HCT116 (cell line): ENCODE data around the gene APOE. TPM values are rescaled to one million over a fixed set of nuclear protein-coding genes. Genes with fewer than 3 reads are reported as not detected.

ENCODE experiments used
- ATAC-seq: fragments of 200-7000 bp; cut with Tn5 transposase; 2 replicates; pipeline ENCODE4 v1.9.1; 2020; ENCODE audit warnings: mild to moderate bottlenecking, moderate library complexity
- BruUV-seq: library from RNA; stranded (reverse); fragments of 400-500 nt; replicated peaks from 2 replicates; lab custom pipeline; 2021; lab: Mats Ljungman, UMichigan
- CTCF ChIA-PET: fragments of 300-600 bp; sonication (Branson Sonifier 250); formaldehyde crosslinking; loops from one replicate; lab custom pipeline; 2021; ENCODE audit warnings: antibody characterized with exemption; lab: Charles Lee
- POLR2A ChIA-PET: fragments of 300-600, 350-600 bp; sonication (Branson Sonifier 250); formaldehyde crosslinking; loops from one replicate; lab custom pipeline; 2021; ENCODE audit warnings: antibody characterized with exemption; lab: Charles Lee
- RAD21 ChIA-PET, 2 experiments: fragments of 300-600 bp; sonication (Branson Sonifier 250); formaldehyde crosslinking; loops; one replicate each; lab custom pipeline; 2023; ENCODE audit warnings: low total read pairs in 2 of 2; ENCODE audit not compliant: uncharacterized antibody in 2 of 2, unreplicated experiment in 2 of 2, low non-redundant PET in 1 of 2; lab: Charles Lee
- DNase-seq: peaks from one replicate; pipeline ENCODE4 v3.0.0-alpha.2; 2010; ENCODE audit warnings: low read depth, low spot score
- H2AFZ ChIP-seq: fragments of 200-600 bp; shearing (Covaris generic), sonication (generic); 2 replicates; pipeline ENCODE4 v1.6.1; 2017; ENCODE audit warnings: low read depth, mixed run types, mixed read lengths, antibody characterized with exemption, low read length; ENCODE audit not compliant: poor library complexity, severe bottlenecking
- H3K27ac ChIP-seq: 2 replicates; pipeline ENCODE4 v1.5.1; 2012; ENCODE audit warnings: low read depth, low read length
- H3K27me3 ChIP-seq: fragments of 200-600 bp; sonication (generic); 2 replicates; pipeline ENCODE4 v1.6.1; 2016; ENCODE audit warnings: mixed run types, low read length, mixed read lengths; ENCODE audit not compliant: insufficient read depth
- H3K36me3 ChIP-seq, 2 experiments: fragments of 200-500 bp in 1 of 2; fragments of 200-600 bp in 1 of 2; sonication (Bioruptor generic) in 1 of 2; sonication (generic) in 1 of 2; 2 replicates each; pipeline versions ENCODE4 v1.5.1 to v1.6.1; 2014 to 2016; ENCODE audit warnings: low read length in 2 of 2, inconsistent platforms in 1 of 2, mixed read lengths in 1 of 2, mixed run types in 1 of 2; ENCODE audit not compliant: insufficient read depth in 2 of 2, control insufficient read depth in 1 of 2
- H3K4me1 ChIP-seq, 2 experiments: fragments of 200-600 bp in 1 of 2; sonication (generic) in 1 of 2; 2 replicates each; pipeline versions ENCODE4 v1.5.1 to v1.6.1; 2012 to 2017; ENCODE audit warnings: low read length in 2 of 2, inconsistent platforms in 1 of 2, mild to moderate bottlenecking in 1 of 2, mixed read lengths in 1 of 2, mixed run types in 1 of 2, moderate library complexity in 1 of 2; ENCODE audit not compliant: insufficient read depth in 2 of 2, control insufficient read depth in 1 of 2
- H3K4me2 ChIP-seq: fragments of 200-600 bp; sonication (generic); 2 replicates; pipeline ENCODE4 v1.6.1; 2017; ENCODE audit warnings: mixed run types, low read length, mixed read lengths
- H3K4me3 ChIP-seq, 2 experiments: fragments of 200-600 bp in 1 of 2; sonication (generic) in 1 of 2; replicated peaks in 1 of 2; 2 replicates each; pipeline ENCODE4 v1.5.1; 2011 to 2016; ENCODE audit warnings: low read length in 2 of 2, control low read depth in 1 of 2, low read depth in 1 of 2, mild to moderate bottlenecking in 1 of 2, mixed read lengths in 1 of 2, mixed run types in 1 of 2
- H3K79me2 ChIP-seq: fragments of 200-600 bp; sonication (generic); 2 replicates; pipeline ENCODE4 v1.6.1; 2017; ENCODE audit warnings: mild to moderate bottlenecking, mixed run types, low read length, moderate library complexity, mixed read lengths; ENCODE audit not compliant: insufficient read depth
- H3K9ac ChIP-seq: fragments of 200-600 bp; sonication (generic); 2 replicates; pipeline ENCODE4 v1.6.1; 2016; ENCODE audit warnings: low read length, mixed read lengths
- H3K9me2 ChIP-seq: fragments of 200-600 bp; sonication (generic), shearing (Covaris generic); 2 replicates; pipeline ENCODE4 v1.6.1; 2017; ENCODE audit warnings: mixed run types, mild to moderate bottlenecking, moderate library complexity; ENCODE audit not compliant: insufficient read depth
- H3K9me3 ChIP-seq, 2 experiments: fragments of 200-500 bp in 1 of 2; fragments of 200-600 bp in 1 of 2; sonication (Bioruptor generic) in 1 of 2; sonication (generic) in 1 of 2; 2 replicates each; pipeline ENCODE4 v1.6.1; 2014 to 2017; ENCODE audit warnings: low read length in 2 of 2, mixed read lengths in 2 of 2, inconsistent platforms in 1 of 2, low read depth in 1 of 2, mild to moderate bottlenecking in 1 of 2, mixed run types in 1 of 2, moderate library complexity in 1 of 2; ENCODE audit not compliant: control insufficient read depth in 1 of 2, insufficient read depth in 1 of 2
- H4K20me1 ChIP-seq: fragments of 200-600 bp; sonication (generic), shearing (Covaris generic); 2 replicates; pipeline ENCODE4 v1.6.1; 2017; ENCODE audit warnings: mixed run types, mild to moderate bottlenecking, moderate library complexity; ENCODE audit not compliant: insufficient read depth
- EZH2phosphoT487 ChIP-seq: fragments of 200-600 bp; IDR thresholded peaks from 2 replicates; pipeline ENCODE4 v1.6.1; 2018; ENCODE audit warnings: antibody characterized with exemption, borderline replicate concordance
- POLR2A ChIP-seq: IDR thresholded peaks from 2 replicates; pipeline ENCODE4 v1.7.0; 2011; ENCODE audit warnings: borderline replicate concordance; ENCODE audit not compliant: insufficient read depth, insufficient read length; ENCODE audit errors: extremely low read depth
- ZFX ChIP-seq: fragments of 450-650 bp; IDR thresholded peaks from 2 replicates; pipeline ENCODE4 v1.6.1; 2017
- ZNF274 ChIP-seq: fragments of 200-500 bp; sonication (Bioruptor generic); IDR thresholded peaks from 2 replicates; pipeline ENCODE4 v1.6.1; 2014; ENCODE audit warnings: mild to moderate bottlenecking, low read depth, low read length, inconsistent platforms
- intact Hi-C: fragments of 100-400 bp; cut with micrococcal nuclease; formaldehyde crosslinking; loops from 2 replicates; pipeline ENCODE4 v1.10.0; 2022
- total RNA-seq: library from RNA; stranded (reverse); gene quantifications from one replicate; pipeline ENCODE4 v1.2.1, GENCODE V29; 2021; ENCODE audit not compliant: unreplicated experiment
- TF ChIP-seq, protein P1 (sequence below): IDR thresholded peaks from 2 replicates; pipeline ENCODE4 v1.6.1; 2012; ENCODE audit warnings: low read depth
- TF ChIP-seq, protein P2 (sequence below): IDR thresholded peaks from 2 replicates; pipeline ENCODE4 v1.6.1; 2011; ENCODE audit warnings: mild to moderate bottlenecking, low read length, moderate library complexity; ENCODE audit not compliant: insufficient replicate concordance; ENCODE audit errors: extremely low read depth
- TF ChIP-seq, protein P3 (sequence below): IDR thresholded peaks from 2 replicates; pipeline ENCODE4 v1.6.1; 2012

The APOE gene
- total RNA-seq, 1 experiment from 2014 or later = 7.2 TPM

DNA sequence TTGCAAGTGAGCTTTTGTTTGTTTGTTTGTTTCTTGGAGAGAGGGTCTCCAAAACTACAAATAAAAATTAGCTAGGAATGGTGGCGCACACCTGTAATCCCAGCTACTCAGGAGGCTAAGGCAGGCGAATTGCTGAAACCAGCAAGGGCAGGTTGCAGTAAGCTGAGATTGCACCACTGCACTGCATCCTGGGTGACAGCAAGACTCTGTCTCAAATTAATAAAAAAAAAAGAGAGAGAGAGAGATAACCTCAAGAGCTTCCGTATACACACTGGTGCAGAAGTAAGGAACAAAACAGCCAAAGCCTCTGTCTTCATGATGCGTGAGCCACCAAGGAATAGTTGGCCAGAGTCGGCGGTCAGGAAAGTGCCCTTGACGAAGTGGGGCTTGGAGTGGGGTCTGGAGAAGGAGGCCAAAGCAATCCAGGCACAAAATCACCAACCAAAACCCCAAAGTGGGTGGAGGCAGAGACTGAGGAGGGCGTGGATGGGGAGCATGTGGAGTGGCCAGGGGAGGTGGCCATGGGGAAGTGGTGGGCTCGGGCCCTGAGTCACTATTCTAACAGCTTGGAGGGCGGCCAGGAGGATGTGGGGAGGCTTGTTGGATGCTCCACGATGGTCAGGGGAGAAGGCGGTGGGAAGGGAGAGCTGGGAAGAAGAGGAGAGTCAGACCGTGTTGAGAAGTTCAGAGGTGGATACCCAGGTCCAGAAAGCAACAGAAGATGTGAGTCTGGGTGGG lies 35.7 kb upstream of the APOE start:
- Histone ChIP-seq H3K79me2 (peaks cover 2% of the 10 kb centered on the region; the same call in 1 of the 2 replicates), H4K20me1 (no peaks in the 10 kb centered on the region), H3K27ac (no peak overlapping the region), H3K4me3 (no peak overlapping the region), H3K36me3 (peaks cover 33% of the 10 kb centered on the region in 2 experiments), H3K9me3 (no peaks in the 10 kb centered on the region), H3K9ac (no peak overlapping the region), H2AFZ (no peak overlapping the region), H3K4me1 (peaks cover 17 to 36% of the 10 kb centered on the region in 2 experiments)
- CTCF ChIA-PET = no interaction called here
- DNase-seq = no peak
- TF ChIP-seq, protein P1, sequence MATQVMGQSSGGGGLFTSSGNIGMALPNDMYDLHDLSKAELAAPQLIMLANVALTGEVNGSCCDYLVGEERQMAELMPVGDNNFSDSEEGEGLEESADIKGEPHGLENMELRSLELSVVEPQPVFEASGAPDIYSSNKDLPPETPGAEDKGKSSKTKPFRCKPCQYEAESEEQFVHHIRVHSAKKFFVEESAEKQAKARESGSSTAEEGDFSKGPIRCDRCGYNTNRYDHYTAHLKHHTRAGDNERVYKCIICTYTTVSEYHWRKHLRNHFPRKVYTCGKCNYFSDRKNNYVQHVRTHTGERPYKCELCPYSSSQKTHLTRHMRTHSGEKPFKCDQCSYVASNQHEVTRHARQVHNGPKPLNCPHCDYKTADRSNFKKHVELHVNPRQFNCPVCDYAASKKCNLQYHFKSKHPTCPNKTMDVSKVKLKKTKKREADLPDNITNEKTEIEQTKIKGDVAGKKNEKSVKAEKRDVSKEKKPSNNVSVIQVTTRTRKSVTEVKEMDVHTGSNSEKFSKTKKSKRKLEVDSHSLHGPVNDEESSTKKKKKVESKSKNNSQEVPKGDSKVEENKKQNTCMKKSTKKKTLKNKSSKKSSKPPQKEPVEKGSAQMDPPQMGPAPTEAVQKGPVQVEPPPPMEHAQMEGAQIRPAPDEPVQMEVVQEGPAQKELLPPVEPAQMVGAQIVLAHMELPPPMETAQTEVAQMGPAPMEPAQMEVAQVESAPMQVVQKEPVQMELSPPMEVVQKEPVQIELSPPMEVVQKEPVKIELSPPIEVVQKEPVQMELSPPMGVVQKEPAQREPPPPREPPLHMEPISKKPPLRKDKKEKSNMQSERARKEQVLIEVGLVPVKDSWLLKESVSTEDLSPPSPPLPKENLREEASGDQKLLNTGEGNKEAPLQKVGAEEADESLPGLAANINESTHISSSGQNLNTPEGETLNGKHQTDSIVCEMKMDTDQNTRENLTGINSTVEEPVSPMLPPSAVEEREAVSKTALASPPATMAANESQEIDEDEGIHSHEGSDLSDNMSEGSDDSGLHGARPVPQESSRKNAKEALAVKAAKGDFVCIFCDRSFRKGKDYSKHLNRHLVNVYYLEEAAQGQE = no peak
- TF ChIP-seq POLR2A (no peak), EZH2phosphoT487 (no peak)
- TF ChIP-seq, all 23 proteins: peak for 0
- POLR2A ChIA-PET = no interaction called here
- RAD21 ChIA-PET = interaction anchor here in 1 of 2 experiments (0.7 kb wide), 1 partner anchor 27 kb away, joined by 3 read pairs; no protein-coding TSS in a partner anchor
- no peaks in the 10 kb centered on the region for H3K9me2 ChIP-seq
- no peaks in the 10 kb centered on the region for H3K27me3 ChIP-seq
- H3K4me2 ChIP-seq = no peak overlapping the region
- no peak for ATAC-seq
- intact Hi-C loops = no loop called here
- no TSS peak for BruUV-seq

DNA sequence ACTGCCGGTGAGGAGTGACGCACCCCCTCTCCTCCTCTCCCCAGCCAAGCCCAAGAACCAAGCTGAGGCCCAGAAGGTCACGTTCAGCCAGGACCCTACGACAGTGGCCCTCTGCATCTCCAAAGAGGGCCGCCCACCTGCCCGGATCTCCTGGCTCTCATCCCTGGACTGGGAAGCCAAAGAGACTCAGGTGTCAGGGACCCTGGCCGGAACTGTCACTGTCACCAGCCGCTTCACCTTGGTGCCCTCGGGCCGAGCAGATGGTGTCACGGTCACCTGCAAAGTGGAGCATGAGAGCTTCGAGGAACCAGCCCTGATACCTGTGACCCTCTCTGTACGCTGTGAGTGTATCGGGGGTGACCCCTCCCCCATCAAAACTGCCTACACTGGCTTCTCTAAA lies 33.8 kb upstream of the APOE start:
- ChIA-PET RAD21 (no interaction called here), POLR2A (no interaction called here), CTCF (no interaction called here)
- Histone ChIP-seq H3K4me3 (no peak overlapping the region), H3K4me1 (peaks cover 12 to 17% of the 10 kb centered on the region in 2 experiments), H3K9me2 (no peaks in the 10 kb centered on the region), H3K9ac (no peak overlapping the region), H3K4me2 (no peak overlapping the region), H3K9me3 (no peaks in the 10 kb centered on the region), H3K36me3 (peaks cover 36 to 38% of the 10 kb centered on the region in 2 experiments), H3K27ac (no peak overlapping the region), H3K79me2 (no peaks in the 10 kb centered on the region), H4K20me1 (no peaks in the 10 kb centered on the region), H3K27me3 (no peaks in the 10 kb centered on the region), H2AFZ (no peak overlapping the region)
- intact Hi-C loops = no loop called here
- BruUV-seq = no TSS peak
- DNase-seq (no peak), ATAC-seq (no peak)
- TF ChIP-seq, protein P1 = no peak
- no peak for TF ChIP-seq POLR2A
- TF ChIP-seq, protein P2, sequence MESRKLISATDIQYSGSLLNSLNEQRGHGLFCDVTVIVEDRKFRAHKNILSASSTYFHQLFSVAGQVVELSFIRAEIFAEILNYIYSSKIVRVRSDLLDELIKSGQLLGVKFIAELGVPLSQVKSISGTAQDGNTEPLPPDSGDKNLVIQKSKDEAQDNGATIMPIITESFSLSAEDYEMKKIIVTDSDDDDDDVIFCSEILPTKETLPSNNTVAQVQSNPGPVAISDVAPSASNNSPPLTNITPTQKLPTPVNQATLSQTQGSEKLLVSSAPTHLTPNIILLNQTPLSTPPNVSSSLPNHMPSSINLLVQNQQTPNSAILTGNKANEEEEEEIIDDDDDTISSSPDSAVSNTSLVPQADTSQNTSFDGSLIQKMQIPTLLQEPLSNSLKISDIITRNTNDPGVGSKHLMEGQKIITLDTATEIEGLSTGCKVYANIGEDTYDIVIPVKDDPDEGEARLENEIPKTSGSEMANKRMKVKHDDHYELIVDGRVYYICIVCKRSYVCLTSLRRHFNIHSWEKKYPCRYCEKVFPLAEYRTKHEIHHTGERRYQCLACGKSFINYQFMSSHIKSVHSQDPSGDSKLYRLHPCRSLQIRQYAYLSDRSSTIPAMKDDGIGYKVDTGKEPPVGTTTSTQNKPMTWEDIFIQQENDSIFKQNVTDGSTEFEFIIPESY = no peak
- TF ChIP-seq ZFX = no peak
- no peak for TF ChIP-seq ZNF274
- TF ChIP-seq, protein P3, sequence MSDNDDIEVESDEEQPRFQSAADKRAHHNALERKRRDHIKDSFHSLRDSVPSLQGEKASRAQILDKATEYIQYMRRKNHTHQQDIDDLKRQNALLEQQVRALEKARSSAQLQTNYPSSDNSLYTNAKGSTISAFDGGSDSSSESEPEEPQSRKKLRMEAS = no peak
